Spleen (tissue), 11 donors: ENCODE data around the gene BBS9. TPM values are rescaled to one million over a fixed set of nuclear protein-coding genes. Genes with fewer than 3 reads are reported as not detected.

Experiments used
- DNase-seq: peaks from one replicate; pipeline ENCODE4 v3.0.0-alpha.2; 2020
- H3K27ac ChIP-seq, 8 donors: fragments of 200-600 bp; sonication (generic) in 7 of 8; 1 replicate in 4 of 8; 2 replicates in 4 of 8; pipeline versions ENCODE4 v1.5.0 to v1.8.0; 2016 to 2021; ENCODE audit warnings: inconsistent platforms in 4 of 8, mild to moderate bottlenecking in 4 of 8, moderate library complexity in 1 of 8
- H3K27me3 ChIP-seq, 7 donors: fragments of 200-600 bp; sonication (generic) in 6 of 7; replicated peaks in 1 of 7; 1 replicate in 4 of 7; 2 replicates in 3 of 7; pipeline versions ENCODE4 v1.5.0 to v1.8.0; 2016 to 2021; ENCODE audit warnings: inconsistent platforms in 3 of 7, mild to moderate bottlenecking in 1 of 7
- H3K36me3 ChIP-seq, 6 donors: fragments of 200-600 bp; sonication (generic) in 5 of 6; 1 replicate in 4 of 6; 2 replicates in 2 of 6; pipeline versions ENCODE4 v1.5.0 to v1.8.0; 2016 to 2021; ENCODE audit warnings: inconsistent platforms in 2 of 6
- H3K4me1 ChIP-seq, 6 donors: fragments of 200-600 bp; sonication (generic) in 5 of 6; 1 replicate in 3 of 6; 2 replicates in 3 of 6; pipeline versions ENCODE4 v1.5.0 to v1.8.0; 2016 to 2021; ENCODE audit warnings: inconsistent platforms in 3 of 6
- H3K4me3 ChIP-seq, 8 donors: fragments of 200-600 bp; sonication (generic) in 7 of 8; 1 replicate in 4 of 8; 2 replicates in 4 of 8; pipeline versions ENCODE4 v1.5.0 to v1.8.0; 2016 to 2021; ENCODE audit warnings: inconsistent platforms in 4 of 8, mild to moderate bottlenecking in 4 of 8, moderate library complexity in 2 of 8
- H3K9me3 ChIP-seq, 8 donors: fragments of 200-600 bp; sonication (generic) in 7 of 8; 1 replicate in 4 of 8; 2 replicates in 4 of 8; pipeline versions ENCODE4 v1.5.0 to v1.8.0; 2016 to 2021; ENCODE audit warnings: inconsistent platforms in 4 of 8
- POLR2A ChIP-seq, 3 donors: fragments of 450-650 bp; IDR thresholded peaks; one replicate each; pipeline ENCODE4 v1.5.1; 2017; ENCODE audit warnings: antibody characterized with exemption in 3 of 3, mild to moderate bottlenecking in 1 of 3
- POLR2AphosphoS5 ChIP-seq, 3 donors: sonication (generic); formaldehyde crosslinking; IDR thresholded peaks; one replicate each; pipeline ENCODE4 v1.5.1; 2017; ENCODE audit warnings: antibody characterized with exemption in 3 of 3
- WGBS, 5 donors: extraction: QIAGEN DNeasy Blood & Tissue Kit in 3 of 5; methylation state at CpG; one replicate each; pipeline versions ENCODE4 v1.1.5 to v1.1.7; 2013 to 2018; 5-methylcytosine and 5-hydroxymethylcytosine counted together
- intact Hi-C: fragments of 100-400 bp; cut with DNase I; formaldehyde crosslinking; loops from one replicate; pipeline ENCODE4 v1.15.0; 2023; ENCODE audit warnings: low total_unique reads
- polyA plus RNA-seq, 3 donors: library from polyadenylated mRNA; stranded (reverse); fragments of 200-250 nt; gene quantifications; one replicate each; pipeline ENCODE4 v1.2.1, GENCODE V29; 2013
- total RNA-seq, 7 donors: library from RNA; depleted of rRNA in 3 of 7; stranded (reverse); fragments of >200 nt in 3 of 7; fragmentation: NEBNext Ultra II Directional in 4 of 7; extraction: Animal tissue kit (Norgen Biotek cat#: 25700) in 4 of 7; gene quantifications; one replicate each; pipeline versions ENCODE4 v1.1.0 to v1.2.1, GENCODE V29; 2016 to 2021
- TF ChIP-seq, protein P1 (sequence below), 11 experiments: fragments of 200-600 bp in 7 of 11; fragments of 450-650 bp in 4 of 11; sonication (generic) in 4 of 11; IDR thresholded peaks in 8 of 11; conservative IDR thresholded peaks in 3 of 11; 1 replicate in 7 of 11; 2 replicates in 4 of 11; pipeline versions ENCODE4 v1.4.0 to v1.8.0; 2016 to 2021; ENCODE audit warnings: antibody characterized with exemption in 11 of 11, inconsistent platforms in 4 of 11, mild to moderate bottlenecking in 1 of 11
- donor health status: healthy with polysubstance abuse.
- donor health status: DM: no; HTN: no; CAD: no; lungs with moderate emphysema.
- donor health status: DM: no; HTN: no; CAD: no.
- donor health status: Bipolar disorder and iron deficiency.
- donor health status: healthy.
- donor health status: DM: no; HTN: no; CAD: no.
- donor health status: DM: yes; HTN: yes; CAD: no.

The BBS9 gene
- total and polyA plus RNA-seq, 10 donors: 2.3 to 44.1 (median 25.3) TPM

DNA sequence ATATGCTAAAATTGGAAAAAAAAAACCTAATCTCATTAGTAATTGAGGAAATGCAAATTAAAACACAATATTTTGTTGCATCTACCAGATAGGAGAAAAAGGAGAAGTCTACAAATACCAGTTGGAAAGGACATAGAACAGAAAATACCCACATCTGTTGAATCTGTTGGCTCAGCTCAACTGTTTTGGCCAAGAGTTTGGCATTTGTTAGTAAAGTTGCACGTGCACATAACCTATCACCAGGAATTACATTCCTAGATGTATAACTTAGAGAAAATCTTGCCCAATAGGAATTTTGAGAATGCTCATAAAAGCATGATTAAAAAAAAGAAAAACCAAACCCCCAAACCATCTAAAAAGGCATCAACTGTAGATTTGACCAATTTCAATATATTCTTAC is 493.9 kb downstream of the BBS9 start:
- H3K9me3 ChIP-seq: peaks cover 0 to 34% (median 25%) of the 10 kb centered on the region in 8 donors
- intact Hi-C loops: no loop called here
- no peak overlapping the region for H3K4me3 ChIP-seq
- H3K36me3 ChIP-seq: no peaks in the 10 kb centered on the region
- TF ChIP-seq POLR2AphosphoS5 (IDR thresholded peaks at IDR 0.05): no peak
- TF ChIP-seq, protein P1, sequence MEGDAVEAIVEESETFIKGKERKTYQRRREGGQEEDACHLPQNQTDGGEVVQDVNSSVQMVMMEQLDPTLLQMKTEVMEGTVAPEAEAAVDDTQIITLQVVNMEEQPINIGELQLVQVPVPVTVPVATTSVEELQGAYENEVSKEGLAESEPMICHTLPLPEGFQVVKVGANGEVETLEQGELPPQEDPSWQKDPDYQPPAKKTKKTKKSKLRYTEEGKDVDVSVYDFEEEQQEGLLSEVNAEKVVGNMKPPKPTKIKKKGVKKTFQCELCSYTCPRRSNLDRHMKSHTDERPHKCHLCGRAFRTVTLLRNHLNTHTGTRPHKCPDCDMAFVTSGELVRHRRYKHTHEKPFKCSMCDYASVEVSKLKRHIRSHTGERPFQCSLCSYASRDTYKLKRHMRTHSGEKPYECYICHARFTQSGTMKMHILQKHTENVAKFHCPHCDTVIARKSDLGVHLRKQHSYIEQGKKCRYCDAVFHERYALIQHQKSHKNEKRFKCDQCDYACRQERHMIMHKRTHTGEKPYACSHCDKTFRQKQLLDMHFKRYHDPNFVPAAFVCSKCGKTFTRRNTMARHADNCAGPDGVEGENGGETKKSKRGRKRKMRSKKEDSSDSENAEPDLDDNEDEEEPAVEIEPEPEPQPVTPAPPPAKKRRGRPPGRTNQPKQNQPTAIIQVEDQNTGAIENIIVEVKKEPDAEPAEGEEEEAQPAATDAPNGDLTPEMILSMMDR (IDR thresholded peaks at IDR 0.05 in 8 of 11, conservative IDR thresholded peaks at IDR 0.05 in 3 of 11): no peak
- no peak for TF ChIP-seq POLR2A (IDR thresholded peaks at IDR 0.05)
- no peaks in the 10 kb centered on the region for H3K27me3 ChIP-seq
- 73 to 91% (median 81%) methylated on average over 1 of the region's 1 CpG for WGBS, 5 donors
- no peak for DNase-seq
- no peaks in the 10 kb centered on the region for H3K4me1 ChIP-seq
- no peak overlapping the region for H3K27ac ChIP-seq

DNA sequence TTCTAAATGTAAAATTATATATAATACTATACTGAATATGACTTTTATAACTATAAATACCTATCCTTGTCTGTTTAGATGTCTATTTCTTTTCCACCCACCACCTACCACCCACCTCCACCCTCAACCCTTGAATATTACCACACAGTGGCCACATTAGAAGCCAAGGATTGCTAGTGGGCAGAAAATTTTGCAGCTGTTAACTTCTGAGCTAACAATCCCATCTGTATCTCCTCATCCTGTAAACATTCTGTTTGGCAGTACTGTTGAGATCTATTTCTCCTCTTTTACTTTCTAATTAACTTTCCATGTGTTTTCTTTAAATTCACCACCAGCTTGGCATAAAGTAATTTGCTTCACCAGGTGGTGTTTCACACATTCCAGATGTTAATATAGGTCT is 494.9 kb downstream of the BBS9 start:
- no peak for TF ChIP-seq POLR2A (IDR thresholded peaks at IDR 0.05)
- peaks cover 0 to 34% (median 25%) of the 10 kb centered on the region in 8 donors for H3K9me3 ChIP-seq
- no peak for DNase-seq
- intact Hi-C loops: no loop called here
- no peak overlapping the region for H3K27ac ChIP-seq
- H3K4me3 ChIP-seq: no peak overlapping the region
- no peaks in the 10 kb centered on the region for H3K4me1 ChIP-seq
- H3K27me3 ChIP-seq: no peaks in the 10 kb centered on the region
- H3K36me3 ChIP-seq: no peaks in the 10 kb centered on the region

DNA sequence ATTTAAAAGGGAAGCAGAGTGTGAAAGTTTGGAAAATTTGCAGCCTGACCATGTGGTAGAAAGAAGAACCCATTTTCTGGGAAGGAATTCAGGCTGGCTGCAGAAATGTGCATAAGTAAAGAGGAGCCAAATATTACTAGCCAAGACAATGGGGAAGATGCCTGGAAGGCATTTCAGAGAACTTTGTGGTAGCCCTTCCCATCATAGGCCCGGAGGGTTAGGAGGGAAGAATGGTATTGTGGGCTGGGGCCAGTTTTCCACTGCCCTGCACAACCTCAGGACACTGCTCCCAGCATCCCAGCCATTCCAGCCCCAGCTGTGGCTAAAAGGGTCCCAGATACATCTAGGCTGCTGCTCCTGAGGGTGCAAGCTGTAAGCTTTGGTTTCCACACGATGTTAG is 497.5 kb downstream of the BBS9 start:
- intact Hi-C loops: no loop called here
- no peak for TF ChIP-seq POLR2AphosphoS5 (IDR thresholded peaks at IDR 0.05)
- Histone ChIP-seq H3K9me3 (peaks cover 0 to 18% (median 8%) of the 10 kb centered on the region in 8 donors), H3K27ac (no peak overlapping the region), H3K27me3 (no peaks in the 10 kb centered on the region), H3K36me3 (no peaks in the 10 kb centered on the region), H3K4me1 (no peaks in the 10 kb centered on the region), H3K4me3 (no peak overlapping the region)
- no peak for DNase-seq
- 73 to 100% (median 92%) methylated on average over 2 of the region's 2 CpGs for WGBS, 5 donors

DNA sequence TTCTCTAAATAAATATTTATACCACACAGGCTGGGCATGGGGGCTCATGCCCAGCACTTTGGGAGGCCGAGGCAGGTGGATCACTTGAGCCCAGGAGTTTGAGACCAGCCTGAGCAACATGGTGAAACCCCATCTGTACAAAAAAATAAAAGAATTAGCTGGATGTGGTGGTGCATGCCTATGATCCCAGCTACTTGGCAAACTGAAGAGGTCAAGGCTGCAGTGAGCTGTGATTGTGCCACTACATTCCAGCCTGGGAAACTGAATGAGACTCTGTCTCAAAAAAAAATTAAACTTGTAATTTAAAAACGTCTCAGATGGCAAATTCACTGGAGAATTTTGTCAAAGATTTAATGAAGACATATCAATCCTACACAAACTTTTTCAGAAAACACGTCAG is 498.4 kb downstream of the BBS9 start:
- no peaks in the 10 kb centered on the region for H3K36me3 ChIP-seq
- no peak for DNase-seq
- TF ChIP-seq, protein P1 (IDR thresholded peaks at IDR 0.05 in 8 of 11, conservative IDR thresholded peaks at IDR 0.05 in 3 of 11): no peak
- TF ChIP-seq POLR2A (IDR thresholded peaks at IDR 0.05) (no peak), POLR2AphosphoS5 (IDR thresholded peaks at IDR 0.05) (no peak)
- H3K4me3 ChIP-seq: no peak overlapping the region
- no peaks in the 10 kb centered on the region for H3K27me3 ChIP-seq
- WGBS, 5 donors: 61 to 82% (median 72%) methylated on average over 3 of the region's 3 CpGs
- peaks cover 0 to 18% (median 8%) of the 10 kb centered on the region in 8 donors for H3K9me3 ChIP-seq
- H3K27ac ChIP-seq: no peak overlapping the region
- intact Hi-C loops: no loop called here
- no peaks in the 10 kb centered on the region for H3K4me1 ChIP-seq

DNA sequence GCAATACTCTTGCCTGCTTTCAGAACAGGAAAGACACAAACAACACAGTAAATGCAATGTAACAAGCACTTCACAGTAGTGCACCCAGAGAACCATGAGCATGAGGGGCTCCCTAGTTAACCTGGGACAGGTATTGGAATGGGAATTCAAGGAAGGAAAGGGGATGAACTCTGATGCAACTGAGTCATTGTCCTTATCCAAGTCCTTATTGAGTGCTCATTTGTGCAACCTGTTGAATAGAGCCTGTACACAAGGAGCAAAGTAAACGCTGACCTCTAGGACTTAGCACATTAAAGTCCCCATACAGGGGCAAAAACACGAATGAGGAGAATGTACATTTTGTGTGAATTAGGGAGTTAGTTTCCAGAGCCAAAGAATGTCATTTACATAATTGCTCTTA is 499.5 kb downstream of the BBS9 start:
- no peak for DNase-seq
- H3K27me3 ChIP-seq: no peaks in the 10 kb centered on the region
- no peak overlapping the region for H3K27ac ChIP-seq
- no peak for TF ChIP-seq POLR2A (IDR thresholded peaks at IDR 0.05)
- TF ChIP-seq POLR2AphosphoS5 (IDR thresholded peaks at IDR 0.05): no peak
- TF ChIP-seq, protein P1 (IDR thresholded peaks at IDR 0.05 in 8 of 11, conservative IDR thresholded peaks at IDR 0.05 in 3 of 11): no peak
- 83 to 92% (median 89%) methylated on average over 2 of the region's 2 CpGs for WGBS, 5 donors
- intact Hi-C loops: no loop called here
- no peaks in the 10 kb centered on the region for H3K4me1 ChIP-seq
- peaks cover 0 to 18% (median 8%) of the 10 kb centered on the region in 8 donors for H3K9me3 ChIP-seq
- peaks cover 0 to 2% (median 0%) of the 10 kb centered on the region in 6 donors for H3K36me3 ChIP-seq
- no peak overlapping the region for H3K4me3 ChIP-seq
